GM19452 (cell line): ENCODE data around the gene SLCO2B1.

Experiments
- ATAC-seq: cut with Tn5 transposase; IDR thresholded peaks from one replicate; pipeline ENCODE4 v1.9.1; 2021; ENCODE audit not compliant: unreplicated experiment

Gene SLCO2B1

GRCh38 chr11:75145196-75145971 lies 5.5 kb upstream of the SLCO2B1 start:
- ATAC-seq: no peak

DNA sequence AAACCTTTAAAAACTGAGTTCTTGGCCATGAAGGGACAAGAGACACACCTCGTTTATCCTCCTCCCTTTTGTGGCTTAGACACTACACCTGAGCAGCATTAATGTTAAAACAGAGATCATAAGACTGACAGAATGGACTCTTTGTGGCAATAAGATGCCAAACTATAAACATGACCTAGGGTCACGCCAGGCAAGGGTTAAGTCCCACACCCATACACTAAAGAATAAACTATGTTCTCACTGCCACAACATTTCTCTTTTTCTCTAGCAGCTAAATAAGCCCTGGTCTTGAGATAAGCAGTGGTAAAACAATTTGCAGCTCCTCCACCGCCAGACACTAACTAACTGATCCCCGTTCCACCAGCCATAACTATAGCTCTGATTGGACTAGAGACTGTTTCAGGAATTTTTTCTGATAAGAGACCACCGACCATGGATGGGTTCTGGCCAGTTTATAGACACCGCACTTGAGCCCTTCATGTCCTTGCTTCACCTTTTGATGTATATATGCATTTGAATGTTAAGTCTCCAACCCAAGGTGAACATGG lies 4.9 kb upstream of the SLCO2B1 start:
- ATAC-seq: no peak

DNA sequence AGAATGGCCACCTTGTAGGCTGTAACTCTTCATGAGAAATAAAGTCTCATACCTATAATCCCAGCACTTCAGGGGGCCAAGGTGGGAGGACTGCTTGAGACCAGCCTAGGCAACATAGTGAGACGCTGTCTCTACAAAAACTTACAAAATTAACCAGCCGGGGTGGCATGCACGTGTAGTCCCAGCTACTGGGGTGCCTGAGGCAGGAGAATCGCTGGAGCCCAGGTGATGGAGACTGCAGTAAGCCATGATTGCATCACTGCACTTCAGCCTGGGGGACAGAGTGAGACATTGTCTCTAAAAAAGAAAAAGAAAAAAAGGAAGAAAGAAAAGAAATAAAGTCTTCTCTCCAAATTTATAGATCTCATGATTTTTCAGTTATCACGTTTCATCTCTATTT lies 4.2 kb upstream of the SLCO2B1 start:
- no peak for ATAC-seq

DNA sequence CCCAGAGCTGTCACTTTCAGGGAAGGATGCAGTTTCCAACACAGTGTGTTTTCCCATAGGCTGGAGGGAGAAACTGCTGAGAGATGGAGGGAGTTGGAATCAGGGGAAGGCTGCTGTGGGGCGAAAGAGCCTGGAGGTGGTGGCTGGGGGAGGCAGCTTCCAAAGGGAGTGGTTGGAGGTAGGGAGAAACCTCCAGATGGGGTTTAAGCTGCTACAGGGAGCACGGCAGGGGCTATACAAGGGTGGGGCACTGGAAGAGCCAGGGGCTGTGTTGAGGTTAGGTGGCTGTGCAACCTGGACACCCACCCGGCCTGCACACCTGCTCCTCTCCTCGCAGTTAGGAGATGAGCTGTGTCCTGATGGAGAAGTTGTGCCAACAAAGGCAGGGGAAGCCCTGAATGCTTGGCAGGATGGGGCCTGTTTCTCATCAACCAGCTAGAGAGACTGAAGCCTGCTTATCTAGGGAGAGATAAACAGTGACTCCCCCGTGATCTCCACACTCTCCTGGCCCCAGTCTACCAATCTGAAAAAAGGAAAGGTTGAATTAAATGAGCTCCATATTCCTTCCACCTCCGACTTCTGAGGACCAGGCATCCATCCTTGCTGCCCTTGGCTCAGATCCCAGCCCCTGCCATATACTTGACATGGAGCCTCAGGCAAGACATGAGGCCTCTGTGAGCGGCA lies 3.6 kb upstream of the SLCO2B1 start:
- no peak for ATAC-seq

DNA sequence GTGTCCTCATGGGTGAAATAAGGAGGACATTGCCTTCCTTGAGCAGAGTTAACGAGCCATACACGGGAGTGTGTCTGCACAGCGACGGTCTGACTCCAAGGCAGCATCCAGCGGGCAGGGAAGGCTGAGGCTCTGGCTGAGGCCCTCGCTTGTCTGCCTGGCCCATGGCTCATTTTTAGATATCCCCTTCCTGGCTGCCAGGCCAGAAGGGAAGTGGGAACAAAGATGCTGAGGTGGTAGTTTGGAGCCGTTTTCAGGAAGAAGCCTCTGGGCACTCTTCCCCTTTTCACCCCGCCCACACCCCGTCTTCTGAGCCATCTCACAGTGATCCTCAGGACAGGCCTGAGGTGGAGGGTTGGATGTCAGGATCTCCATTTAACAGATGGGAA lies 3.0 kb upstream of the SLCO2B1 start:
- ATAC-seq: no peak

DNA sequence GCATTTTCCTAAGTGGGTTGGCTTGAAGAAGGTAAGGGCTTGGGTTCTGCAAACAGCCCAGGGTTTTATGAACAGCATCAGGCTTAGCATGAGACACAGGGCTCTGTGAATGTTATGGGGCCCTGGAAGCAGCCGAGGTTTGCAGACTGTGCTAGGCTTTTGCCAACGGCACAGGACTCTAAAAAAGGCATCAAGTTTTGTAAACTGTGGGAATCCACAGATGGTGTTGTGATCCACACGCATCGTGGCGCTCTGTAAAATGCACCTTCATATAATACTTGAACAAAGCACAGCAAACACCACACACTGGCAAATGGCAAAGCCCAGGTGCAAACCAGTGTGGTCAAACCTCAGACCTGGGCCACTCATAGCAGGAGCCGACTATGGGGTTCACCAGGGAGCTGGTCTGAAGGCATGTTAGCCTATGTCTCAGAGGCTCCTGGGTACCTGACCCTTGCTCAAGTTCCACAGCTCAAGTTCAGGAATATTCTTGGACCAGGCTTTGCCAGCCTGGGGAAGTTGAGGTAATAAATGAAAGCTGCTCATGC lies 2.4 kb upstream of the SLCO2B1 start:
- no peak for ATAC-seq

DNA sequence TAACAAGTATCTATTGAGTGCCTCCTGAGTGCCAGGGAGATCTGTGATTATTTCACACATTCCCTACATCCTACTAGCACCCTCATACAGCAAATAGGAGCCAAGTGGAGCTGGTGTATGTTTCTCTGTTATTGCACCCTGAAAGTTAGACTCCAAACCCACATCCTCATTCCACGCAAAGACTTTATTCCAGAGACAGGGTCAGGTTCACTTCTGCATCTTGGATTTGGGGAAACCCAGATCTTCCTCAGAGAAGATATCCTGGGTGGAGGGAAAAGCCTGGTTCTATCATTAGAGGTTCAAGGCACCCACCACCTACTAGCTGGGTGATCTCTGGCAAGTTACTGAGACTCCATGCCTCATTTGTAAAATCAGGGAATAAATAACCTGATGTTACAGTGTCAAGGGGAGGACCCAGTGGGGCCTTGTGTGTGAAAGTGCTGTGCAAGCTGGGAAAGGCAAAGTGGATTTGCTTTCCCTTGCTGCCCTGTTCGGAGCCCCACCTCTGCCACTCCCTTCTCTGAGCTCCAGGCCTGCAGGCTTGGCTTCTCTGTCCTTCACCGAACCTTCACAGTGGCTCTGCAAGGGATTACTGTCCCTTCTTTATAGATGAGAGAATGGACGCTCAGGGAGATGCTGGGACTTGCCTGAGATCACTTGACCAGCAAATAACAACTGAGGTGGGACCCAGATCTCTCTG lies 991 bp upstream of the SLCO2B1 start:
- no peak for ATAC-seq

DNA sequence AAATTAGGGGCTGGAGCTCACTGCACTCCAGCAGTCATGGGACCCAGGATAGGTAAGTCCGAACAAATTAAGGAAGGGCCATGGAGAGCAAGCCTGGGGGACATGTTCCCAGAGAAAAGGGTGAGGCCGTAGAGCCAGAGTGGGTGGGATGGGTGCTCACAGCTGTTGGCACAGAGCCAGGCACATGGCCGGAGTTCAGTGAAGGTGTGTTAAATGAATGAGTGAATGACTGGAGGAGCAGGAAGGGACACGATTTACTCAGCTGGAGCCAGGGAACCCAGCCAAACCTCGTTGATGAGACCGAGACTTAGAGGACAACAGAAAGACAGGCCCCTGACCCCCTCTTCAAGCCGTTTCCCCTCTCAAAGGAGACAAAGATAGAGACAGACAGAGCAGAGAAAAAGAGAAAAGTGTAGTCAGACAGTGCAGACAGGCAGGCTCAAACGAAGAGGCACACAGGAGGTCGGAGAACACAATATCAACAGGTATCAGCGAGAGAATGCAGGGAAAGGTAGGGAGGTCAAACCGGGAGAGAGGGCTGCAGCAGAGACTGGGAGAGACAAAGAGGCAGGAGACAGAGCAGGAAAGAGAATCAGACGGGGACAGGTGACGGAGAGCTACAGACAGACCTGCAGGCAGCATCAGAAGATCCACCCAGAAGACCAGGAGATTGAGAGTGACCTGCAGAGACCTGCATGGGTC lies 590 bp downstream of the SLCO2B1 start:
- no peak for ATAC-seq

DNA sequence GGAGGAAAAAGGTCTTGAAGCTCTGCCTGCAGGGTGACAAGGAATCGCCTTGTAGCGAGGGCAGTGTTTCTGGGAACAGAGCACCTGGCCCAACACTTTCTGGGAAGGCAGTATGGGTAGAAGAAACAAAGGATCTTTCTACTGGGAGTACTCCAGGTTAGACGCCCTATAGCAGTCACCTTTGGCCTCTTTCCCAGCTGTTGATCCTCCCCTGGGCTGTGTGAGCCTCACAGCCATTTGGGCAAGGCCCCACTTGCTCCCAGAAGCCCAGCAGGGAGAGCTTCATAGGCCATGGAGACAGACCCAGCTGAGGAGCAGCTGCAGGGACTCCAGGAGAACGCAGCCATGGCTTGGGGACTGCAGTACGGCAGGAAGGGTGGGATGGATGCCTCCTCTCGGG lies 1.2 kb downstream of the SLCO2B1 start:
- no peak for ATAC-seq

- no peak for ATAC-seq
Observed at GRCh38 chr11:75152651-75153427, 1.9 kb downstream of the SLCO2B1 start.

GRCh38 chr11:75154646-75155569 lies 4.0 kb downstream of the SLCO2B1 start:
- ATAC-seq: no peak

GRCh38 chr11:75155570-75156422 lies 4.9 kb downstream of the SLCO2B1 start:
- ATAC-seq: no peak

DNA sequence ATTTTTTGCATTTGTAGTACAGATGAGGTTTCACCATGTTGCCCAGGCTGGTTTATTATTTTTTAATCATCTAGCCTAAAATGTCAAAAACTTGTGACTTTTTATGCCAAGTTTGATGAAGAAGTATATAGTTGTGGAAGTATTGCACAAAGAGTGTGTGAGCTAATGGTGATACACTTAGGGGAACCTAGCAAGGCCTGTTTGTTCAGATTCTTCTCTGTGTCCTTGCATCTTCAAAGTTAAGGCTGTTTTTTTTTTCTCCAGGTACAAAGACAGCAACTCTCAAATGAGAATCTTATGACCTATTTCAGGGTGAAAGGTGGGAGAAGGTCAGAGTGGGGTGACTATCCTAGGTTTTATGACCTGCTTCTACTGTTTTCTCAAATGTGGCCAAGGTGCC lies 7.3 kb downstream of the SLCO2B1 start:
- no peak for ATAC-seq

GRCh38 chr11:75158696-75159150 lies 7.8 kb downstream of the SLCO2B1 start:
- ATAC-seq: no peak

DNA sequence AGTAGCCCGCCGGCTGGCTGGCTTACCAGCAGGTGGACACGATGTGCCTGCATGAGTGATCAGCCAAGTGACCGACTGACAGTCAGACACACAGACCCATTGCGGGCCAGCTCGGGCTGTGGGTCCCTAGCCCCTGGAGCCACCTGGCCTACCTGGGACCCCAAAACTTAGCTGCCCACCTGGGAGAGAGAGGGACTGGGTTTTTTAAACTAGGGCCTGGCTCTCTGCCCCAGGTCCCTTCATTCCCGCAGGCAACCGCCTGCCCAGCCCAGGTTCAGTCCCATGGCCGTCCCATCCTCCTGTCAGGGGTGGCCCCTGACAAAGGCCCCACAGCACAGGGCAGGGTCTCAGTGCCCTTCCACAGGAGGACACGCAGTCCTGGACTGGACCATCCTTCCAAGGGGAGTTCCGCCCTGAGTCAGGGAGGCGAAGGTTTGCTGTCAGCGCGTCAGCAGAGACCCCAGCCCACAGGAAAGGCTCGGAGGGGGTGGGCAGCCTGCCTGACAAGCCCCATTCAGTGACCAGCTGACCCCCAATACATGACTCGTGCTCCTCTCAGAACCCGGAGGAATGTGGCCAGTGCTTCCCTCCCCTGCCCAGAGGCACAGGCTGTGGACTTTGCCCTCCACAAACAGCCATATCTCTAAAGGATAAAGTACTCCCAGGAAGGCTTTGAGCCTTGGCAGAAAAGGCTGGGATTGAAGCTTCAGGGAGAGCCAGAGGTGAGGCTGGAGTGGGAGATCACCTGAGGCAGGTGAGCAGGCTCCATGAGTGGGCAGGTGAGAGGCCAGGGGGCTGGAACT lies 8.4 kb downstream of the SLCO2B1 start:
- no peak for ATAC-seq

GRCh38 chr11:75160220-75160757 lies 9.4 kb downstream of the SLCO2B1 start:
- no peak for ATAC-seq

- no peak for ATAC-seq
Observed at GRCh38 chr11:75160880-75161279, 10.0 kb downstream of the SLCO2B1 start.
